GM21367 (cell line): ENCODE results near the gene DNAJB8.

ENCODE experiments used
- ATAC-seq: cut with Tn5 transposase; IDR thresholded peaks from one replicate; pipeline ENCODE4 v1.9.1; 2021; ENCODE audit not compliant: unreplicated experiment

The DNAJB8 gene

DNA sequence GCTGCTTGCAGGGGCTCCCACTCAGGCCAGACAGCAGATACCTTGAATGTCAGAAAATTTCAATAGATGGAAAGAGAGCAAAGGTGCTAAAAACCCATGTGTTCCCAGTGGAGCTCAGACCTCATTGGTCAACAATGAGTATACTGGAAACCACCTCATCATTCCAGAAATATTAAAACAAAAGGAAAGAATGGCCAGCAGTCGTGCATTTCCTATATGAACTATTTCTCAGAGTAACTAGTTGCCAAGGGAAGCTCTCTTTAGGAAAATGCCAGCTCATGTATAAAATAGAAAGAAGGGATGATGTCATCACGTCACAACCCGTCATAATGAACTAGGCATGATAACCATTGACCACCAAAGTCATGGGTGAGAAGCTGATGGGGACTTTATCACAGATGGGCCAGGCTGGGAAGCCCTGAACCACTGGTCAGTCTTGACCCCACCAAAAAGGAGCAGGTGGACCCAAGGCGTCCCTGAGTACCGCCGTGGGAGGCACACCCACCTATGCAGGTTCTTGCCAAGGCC, 17.5 kb downstream of the DNAJB8 start:
- ATAC-seq = no peak

GRCh38 chr3:128448491-128448890, 18.2 kb downstream of the DNAJB8 start:
- no peak for ATAC-seq

DNA sequence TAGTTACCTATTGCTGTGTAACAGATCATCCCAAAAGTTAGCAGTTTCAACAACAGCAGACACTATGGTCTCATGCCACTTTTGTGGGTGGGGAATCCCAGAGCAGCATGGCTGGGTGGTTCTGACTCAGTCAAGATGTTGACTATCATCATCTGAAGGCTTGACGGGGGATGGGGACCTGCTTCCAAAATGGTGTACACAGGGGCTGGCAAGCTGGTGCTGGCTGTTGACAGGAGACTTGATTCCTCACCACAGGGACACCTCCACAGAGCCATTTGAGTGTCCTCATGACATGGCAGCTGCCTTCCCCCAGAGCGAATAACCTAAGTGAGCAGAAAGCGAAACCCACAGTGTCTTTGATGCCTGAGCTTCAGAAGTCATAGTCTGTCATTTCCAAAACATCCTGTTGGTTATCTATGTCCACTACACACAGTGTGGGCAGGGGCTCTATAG, 19.1 kb downstream of the DNAJB8 start:
- ATAC-seq = no peak

DNA sequence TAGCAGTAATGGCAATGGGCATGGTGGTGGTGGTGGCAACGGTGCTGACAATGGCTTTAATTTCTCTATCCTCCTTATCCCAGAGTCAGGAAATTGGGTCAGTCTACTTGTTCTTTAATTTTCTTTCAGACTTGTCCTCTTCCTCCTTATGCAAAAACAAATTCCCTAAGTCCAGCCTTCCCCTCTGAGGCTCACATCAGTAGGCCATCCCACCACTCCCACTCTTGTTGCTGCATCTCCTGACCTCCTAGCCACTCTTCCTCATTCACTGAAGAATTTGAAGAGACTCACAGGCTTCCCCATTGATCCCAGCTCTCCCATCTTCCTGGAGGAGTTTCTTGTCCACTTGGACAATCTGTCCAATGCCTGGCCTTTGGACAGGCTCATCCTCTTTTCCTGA, 19.9 kb downstream of the DNAJB8 start:
- no peak for ATAC-seq

DNA sequence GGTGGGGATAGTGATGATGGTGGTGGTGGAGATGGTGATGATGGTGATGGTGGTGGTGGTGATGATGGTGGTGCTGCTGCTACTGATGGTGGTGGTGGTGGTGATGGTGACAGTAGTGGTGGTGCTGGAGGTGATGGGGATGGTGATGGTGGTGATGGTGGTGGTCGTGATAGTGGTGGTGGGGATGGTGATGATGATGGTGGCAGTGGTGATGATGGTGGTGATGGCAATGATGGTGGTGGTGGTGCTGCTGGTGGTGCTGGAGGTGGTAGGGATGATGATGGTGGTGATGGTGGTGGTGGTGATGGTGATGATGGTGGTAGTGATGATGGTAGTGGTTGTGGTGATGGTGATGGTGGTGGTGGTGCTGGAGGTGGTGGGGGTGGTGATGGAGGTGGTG, 21.3 kb downstream of the DNAJB8 start:
- no peak for ATAC-seq

- ATAC-seq = no peak
These were observed 22.9 kb downstream of the DNAJB8 start for GRCh38 chr3:128443771-128444170.

- no peak for ATAC-seq
These were observed 23.7 kb downstream of the DNAJB8 start for GRCh38 chr3:128442949-128443348.

DNA sequence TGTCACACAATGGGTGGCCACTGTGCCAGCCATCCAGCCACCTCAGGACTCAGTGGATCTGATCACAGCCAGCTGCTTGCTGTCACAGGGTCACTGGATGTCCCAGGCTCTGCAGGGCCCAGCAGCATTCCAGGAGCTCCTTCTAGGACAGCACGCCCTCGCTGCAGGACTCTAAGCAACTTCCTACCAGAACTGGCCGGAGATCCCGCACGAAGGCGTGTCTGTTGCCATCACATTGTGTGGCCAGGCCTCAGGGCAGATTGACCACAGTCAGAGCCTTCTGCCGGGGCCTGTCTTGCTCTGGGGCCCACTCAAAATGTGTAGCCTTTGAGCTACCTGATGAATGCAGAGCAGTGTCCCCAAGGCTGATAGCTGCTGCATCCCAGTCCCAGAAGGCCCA, 24.6 kb downstream of the DNAJB8 start:
- ATAC-seq = no peak

GRCh38 chr3:128439226-128439625, 27.5 kb downstream of the DNAJB8 start:
- ATAC-seq = no peak

DNA sequence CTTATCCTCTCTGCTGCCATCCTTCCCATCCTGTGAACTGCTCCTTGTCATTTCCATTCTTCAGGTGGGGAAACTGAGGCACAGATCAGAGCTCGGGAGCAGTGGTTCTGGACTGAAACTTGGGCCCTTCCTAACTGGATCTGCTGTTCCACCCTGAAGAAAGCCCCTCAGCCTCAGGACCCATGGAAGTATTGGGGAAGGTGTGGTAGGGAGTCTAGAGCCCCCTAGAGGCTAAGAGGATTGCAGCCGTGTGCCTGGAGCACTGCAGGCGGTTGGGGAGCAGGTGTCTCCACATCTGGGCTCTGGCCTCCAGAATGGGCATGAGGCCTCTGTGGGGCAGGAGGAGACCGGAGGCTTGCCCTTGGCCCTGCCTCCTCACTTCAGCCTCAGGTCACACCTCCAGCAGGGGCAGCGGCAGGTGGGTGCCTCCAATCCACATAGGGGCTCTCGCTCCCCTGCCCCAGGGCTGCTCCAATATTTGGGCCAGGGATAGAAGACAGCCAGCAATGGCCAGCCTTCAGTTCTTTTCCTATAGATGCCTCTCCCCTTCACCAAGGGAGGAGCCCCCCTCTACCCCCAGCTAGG, 28.1 kb downstream of the DNAJB8 start:
- no peak for ATAC-seq

DNA sequence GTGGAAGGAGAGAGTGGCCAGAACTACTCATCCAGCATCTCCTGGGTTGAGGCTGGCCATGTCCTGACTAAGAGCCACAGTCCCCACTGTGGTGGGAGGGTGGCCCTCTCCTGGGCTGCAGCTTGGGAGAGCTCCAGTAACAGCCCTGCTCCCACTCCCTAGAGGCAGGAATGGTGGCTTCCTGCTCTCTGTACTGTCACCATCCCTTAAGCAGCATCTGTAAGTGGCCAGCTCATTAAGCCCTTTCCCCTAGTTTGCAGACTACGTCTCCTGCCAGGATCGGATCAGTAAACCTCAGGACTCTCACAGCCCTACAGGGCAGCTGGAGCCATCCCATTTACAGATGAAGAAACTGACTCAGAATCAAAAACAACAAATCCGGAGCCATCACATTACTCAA, 30.5 kb downstream of the DNAJB8 start:
- no peak for ATAC-seq

DNA sequence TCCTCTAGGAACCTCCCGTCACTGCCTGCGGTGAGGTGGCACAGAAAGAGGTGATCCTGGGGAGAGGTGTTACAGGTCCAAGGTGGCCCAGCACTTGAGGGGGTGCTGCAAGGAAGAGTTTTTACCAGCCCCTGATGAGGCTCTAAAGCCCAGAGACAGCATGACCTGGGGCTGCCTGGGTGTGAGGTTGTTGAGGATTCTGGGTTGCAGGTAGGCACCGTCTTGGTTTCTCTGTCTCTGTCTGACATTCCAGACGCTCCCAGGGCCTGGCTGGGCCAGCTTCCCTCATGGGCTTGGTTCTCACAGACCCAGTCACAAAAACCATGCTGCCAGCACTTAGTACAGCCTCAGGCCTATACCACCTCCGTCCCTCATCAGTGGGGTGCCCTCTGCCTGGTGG, 31.1 kb downstream of the DNAJB8 start:
- ATAC-seq = no peak

DNA sequence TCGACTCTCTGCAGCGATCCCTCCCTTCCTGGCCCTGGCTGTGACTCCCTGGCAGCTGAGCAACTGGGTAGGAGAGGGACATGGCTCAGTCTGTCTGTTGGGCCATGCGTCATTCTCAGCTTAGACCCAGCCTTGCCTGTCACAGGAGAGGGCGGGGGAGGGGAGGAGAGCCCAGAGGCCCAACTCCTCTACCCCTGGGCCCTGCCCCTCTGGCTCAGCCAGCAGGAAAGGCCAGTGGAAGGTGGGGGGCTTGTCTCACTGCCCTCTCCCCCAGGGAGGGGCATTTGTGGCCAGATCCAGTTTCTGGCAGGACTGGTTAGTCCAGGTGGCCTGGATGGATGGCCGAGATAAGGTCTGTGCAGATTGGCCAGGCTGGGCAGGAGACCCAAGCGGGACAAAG, 31.6 kb downstream of the DNAJB8 start:
- ATAC-seq = no peak

GRCh38 chr3:128434524-128434923, 32.2 kb downstream of the DNAJB8 start:
- no peak for ATAC-seq

DNA sequence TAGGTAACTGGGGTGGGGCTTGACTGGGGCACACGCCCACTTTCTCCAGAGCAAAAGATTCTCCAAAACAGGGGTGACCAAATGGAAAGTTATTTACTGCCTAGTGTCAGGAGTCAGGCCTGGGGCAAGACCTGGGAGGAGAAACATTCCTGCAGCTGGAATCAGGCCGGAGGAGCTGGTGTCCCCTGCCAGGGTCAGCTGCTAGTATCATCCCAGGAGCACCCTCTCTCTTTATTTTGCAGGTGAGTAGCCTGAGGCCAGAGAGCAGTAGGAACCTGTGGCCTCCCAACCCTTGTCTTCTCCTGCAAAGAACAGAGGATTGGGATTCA, 32.9 kb downstream of the DNAJB8 start:
- ATAC-seq = no peak

- ATAC-seq = no peak
These were observed 33.5 kb downstream of the DNAJB8 start for GRCh38 chr3:128432971-128433836.

GRCh38 chr3:128432301-128432970, 34.3 kb downstream of the DNAJB8 start:
- no peak for ATAC-seq

GRCh38 chr3:128431803-128432300, 34.8 kb downstream of the DNAJB8 start:
- no peak for ATAC-seq

DNA sequence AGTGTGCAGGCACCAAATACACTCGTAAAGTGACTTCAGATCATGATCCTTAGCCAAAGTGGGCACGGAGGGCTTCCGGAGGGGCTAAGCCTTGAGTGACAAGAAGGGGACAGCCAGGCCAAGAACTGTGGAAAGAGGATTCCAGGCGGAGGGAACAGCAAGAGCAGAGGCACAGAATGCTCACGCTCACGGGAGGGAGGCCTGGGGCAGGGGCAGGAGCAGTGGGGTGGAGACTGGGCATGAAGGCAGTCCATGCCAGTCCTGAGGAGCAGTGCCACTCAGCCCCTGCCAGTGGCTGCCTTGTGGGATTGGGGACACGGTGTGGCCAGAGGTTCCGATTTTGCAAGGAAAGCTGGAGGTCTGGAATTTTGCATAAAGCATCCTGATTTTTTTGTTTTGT, 36.0 kb downstream of the DNAJB8 start:
- no peak for ATAC-seq

DNA sequence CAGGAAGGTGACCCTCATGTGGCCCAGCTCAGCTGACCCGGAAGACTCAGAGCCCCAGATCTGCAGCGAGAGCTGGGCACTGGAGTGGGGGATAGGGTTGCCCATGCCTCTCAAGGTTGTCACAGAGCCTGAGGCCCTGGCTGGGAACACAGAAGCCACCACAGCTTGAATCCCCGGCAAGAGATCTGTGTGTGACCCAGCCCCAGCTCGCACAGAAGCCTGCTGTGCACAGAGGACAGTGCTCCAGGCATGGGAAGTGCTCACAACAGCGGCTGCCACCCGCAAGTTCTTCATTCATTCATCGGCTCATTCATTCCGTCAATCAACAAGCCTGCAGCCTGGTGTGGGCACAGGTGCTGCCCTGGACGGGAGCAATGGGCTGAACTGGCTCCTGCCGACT, 36.4 kb downstream of the DNAJB8 start:
- ATAC-seq = no peak

GRCh38 chr3:128429751-128430150, 36.9 kb downstream of the DNAJB8 start:
- no peak for ATAC-seq

DNA sequence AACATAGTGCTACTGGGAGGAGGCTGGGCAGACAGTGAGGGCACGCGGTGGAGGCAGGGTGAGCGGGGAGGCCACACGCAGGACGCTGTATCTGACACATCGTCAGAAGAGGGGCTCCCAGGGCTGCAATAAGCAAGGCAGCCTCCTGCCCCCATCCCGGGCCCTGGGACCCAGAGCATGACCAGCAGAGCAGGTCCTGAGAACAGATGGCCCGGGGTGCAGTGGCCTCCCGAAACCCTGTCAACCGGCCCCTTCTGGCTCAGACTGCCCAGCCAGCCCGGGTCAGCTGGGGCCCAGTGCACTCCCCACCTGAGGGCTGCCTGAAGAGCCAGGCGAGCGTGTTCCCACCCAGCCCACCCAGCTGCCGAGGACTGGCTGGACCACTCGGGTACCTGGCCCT, 37.4 kb downstream of the DNAJB8 start:
- ATAC-seq = no peak
